ENCODE data around the gene RPP30. TPM values are rescaled to one million over a fixed set of nuclear protein-coding genes. Genes with fewer than 3 reads are reported as not detected.
A peak's percentile ranks its signal among the peaks of the same experiment; 100 is the strongest.

RPP30 gene
- total RNA-seq (2014; rRNA removed; shearing (Covaris generic)) (31.3 and 31.5 TPM in 2 replicates), polyA plus RNA-seq (2016; fragmentation: Nextera tagmentation; extraction: Ambion mirVana) (51.1 and 54.6 TPM in 2 replicates)

GRCh38 chr10:90871766-90872647, at the start of gene RPP30:
RPP30 (plus strand) TSS chr10:90871974; CDS start chr10:90871987, 13 bp downstream.
- Histone ChIP-seq H2AFZ (peak within 1 kb of the TSS; percentile 98), H3F3A (ENCODE audit: insufficient read depth) (0 out of 2 replicates have a peak, but pooled peaks cover 6% of the 10 kb centered on the region), H3K27me3 (replicated peaks; ENCODE audit: insufficient read depth) (no peaks in the 10 kb centered on the region), H3K79me2 (ENCODE audit: insufficient read depth) (peaks cover 33% of the 10 kb centered on the region), H3K4me3 (peak within 1 kb of the TSS; percentile 91), H3K36me3 (ENCODE audit: low read depth) (peaks cover 11% of the 10 kb centered on the region; the same call in 1 of the 2 replicates), H3K9me2 (ENCODE audit: insufficient read depth) (no peaks in the 10 kb centered on the region), H3K9ac (peak within 1 kb of the TSS; percentile 83), H3K4me2 (ENCODE audit: unreplicated experiment) (peak within 1 kb of the TSS; percentile 99), H3K4me1 (ENCODE audit: insufficient read depth) (peaks cover 12% of the 10 kb centered on the region), H3K9me3 (ENCODE audit: low read depth) (no peaks in the 10 kb centered on the region), H4K20me1 (ENCODE audit: insufficient read depth) (no peaks in the 10 kb centered on the region; the same call in 1 of the 2 replicates), H3K27ac (peak within 1 kb of the TSS; percentile 54)
- DNase-seq: peak; percentile 93
- WGBS, 2 experiments (ENCODE audit: low coverage in 1 of 2, low lambda C conversion rate in 2 of 2, missing lambda C conversion rate in 2 of 2): 0 to 2% methylated on average over 28 to 43 of the region's 43 CpGs
- in situ Hi-C loops (cut with MboI): no loop called here
- TF ChIP-seq EZH2 (IDR thresholded peaks at IDR 0.05; ENCODE audit: insufficient read depth, poor library complexity, severe bottlenecking) (no peak), EZH2phosphoT487 (IDR thresholded peaks at IDR 0.05; ENCODE audit: insufficient read depth, low read depth) (no peak)

- H3K9me2 ChIP-seq (ENCODE audit: insufficient read depth): no peaks in the 10 kb centered on the region
- WGBS, 2 experiments (ENCODE audit: low coverage in 1 of 2, low lambda C conversion rate in 2 of 2, missing lambda C conversion rate in 2 of 2): 23 to 40% methylated on average over 1 of the region's 1 CpG
- in situ Hi-C loops (cut with MboI): no loop called here
Measured at GRCh38 chr10:90822508-90822907, 49.3 kb upstream of the RPP30 start.

DNA sequence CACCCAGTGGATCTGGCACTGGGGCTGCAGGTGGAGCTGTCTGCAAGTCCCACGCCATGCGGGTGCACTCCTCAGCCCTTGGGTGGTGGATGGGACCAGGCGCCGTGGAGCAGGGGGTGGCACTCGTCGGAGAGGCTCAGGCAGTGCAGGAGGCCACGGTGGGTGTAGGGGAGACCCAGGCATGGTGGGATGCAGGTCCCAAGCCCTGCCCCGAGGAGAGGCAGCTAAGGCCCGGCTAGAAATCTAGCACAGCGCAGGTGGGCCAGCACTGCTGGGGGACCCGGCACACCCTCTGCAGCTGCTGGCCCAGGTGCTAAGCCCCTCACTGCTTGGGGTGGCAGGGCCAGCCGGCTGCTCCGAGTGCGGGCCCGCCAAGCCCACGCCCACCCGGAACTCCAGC, 39.7 kb upstream of the RPP30 start:
- Histone ChIP-seq H4K20me1 (ENCODE audit: insufficient read depth) (no peaks in the 10 kb centered on the region), H3K4me3 (no peak overlapping the region), H3K9me3 (ENCODE audit: low read depth) (no peaks in the 10 kb centered on the region), H3F3A (ENCODE audit: insufficient read depth) (no peaks in the 10 kb centered on the region), H3K9me2 (ENCODE audit: insufficient read depth) (no peaks in the 10 kb centered on the region; the same call in 1 of the 2 replicates), H2AFZ (no peak overlapping the region), H3K4me1 (ENCODE audit: insufficient read depth) (no peaks in the 10 kb centered on the region), H3K27ac (no peak overlapping the region), H3K4me2 (ENCODE audit: unreplicated experiment) (no peak overlapping the region), H3K36me3 (ENCODE audit: low read depth) (no peaks in the 10 kb centered on the region), H3K9ac (no peak overlapping the region), H3K27me3 (replicated peaks; ENCODE audit: insufficient read depth) (no peaks in the 10 kb centered on the region), H3K79me2 (ENCODE audit: insufficient read depth) (no peaks in the 10 kb centered on the region)
- DNase-seq: no peak
- TF ChIP-seq EZH2 (IDR thresholded peaks at IDR 0.05; ENCODE audit: insufficient read depth, poor library complexity, severe bottlenecking) (no peak), EZH2phosphoT487 (IDR thresholded peaks at IDR 0.05; ENCODE audit: insufficient read depth, low read depth) (no peak)
- in situ Hi-C loops (cut with MboI): no loop called here
- 71 to 83% methylated on average over 14 to 17 of the region's 17 CpGs for WGBS, 2 experiments (ENCODE audit: low coverage in 1 of 2, low lambda C conversion rate in 2 of 2, missing lambda C conversion rate in 2 of 2)

More at GRCh38 chr10:90822508-90822907, 49.3 kb upstream of the RPP30 start:
- Histone ChIP-seq H3K27me3 (replicated peaks; ENCODE audit: insufficient read depth) (no peaks in the 10 kb centered on the region), H3K4me1 (ENCODE audit: insufficient read depth) (no peaks in the 10 kb centered on the region), H4K20me1 (ENCODE audit: insufficient read depth) (no peaks in the 10 kb centered on the region), H3K4me2 (ENCODE audit: unreplicated experiment) (no peak overlapping the region), H3K79me2 (ENCODE audit: insufficient read depth) (no peaks in the 10 kb centered on the region), H3K27ac (no peak overlapping the region), H3K36me3 (ENCODE audit: low read depth) (no peaks in the 10 kb centered on the region), H3K9me3 (ENCODE audit: low read depth) (no peaks in the 10 kb centered on the region), H3F3A (ENCODE audit: insufficient read depth) (no peaks in the 10 kb centered on the region), H3K4me3 (no peak overlapping the region), H2AFZ (no peak overlapping the region), H3K9ac (no peak overlapping the region)
- DNase-seq: no peak
- no peak for TF ChIP-seq EZH2 (IDR thresholded peaks at IDR 0.05; ENCODE audit: insufficient read depth, poor library complexity, severe bottlenecking)
- TF ChIP-seq EZH2phosphoT487 (IDR thresholded peaks at IDR 0.05; ENCODE audit: insufficient read depth, low read depth): no peak

DNA sequence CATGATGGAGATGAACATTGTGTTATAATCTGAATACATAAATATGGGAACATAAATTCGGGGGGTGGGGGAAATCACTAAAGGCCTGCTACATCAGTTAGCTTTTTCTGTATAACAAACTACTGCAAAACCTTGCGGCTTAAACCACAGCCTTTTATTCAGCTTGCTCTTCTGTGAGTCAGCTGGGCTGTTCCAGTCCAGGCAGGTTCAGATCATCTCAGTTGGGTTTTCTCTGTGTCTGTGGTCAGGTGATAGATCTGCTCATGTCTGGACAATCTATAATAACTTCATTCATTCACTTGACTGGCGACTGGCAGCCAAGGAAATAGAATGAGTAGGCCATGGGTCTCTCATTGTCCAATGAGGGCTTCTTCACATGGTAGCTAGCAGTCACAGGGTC, 37.4 kb upstream of the RPP30 start:
- no peak overlapping the region for H2AFZ ChIP-seq
- DNase-seq: no peak
- 52 to 64% methylated on average over 3 of the region's 3 CpGs for WGBS, 2 experiments (ENCODE audit: low coverage in 1 of 2, low lambda C conversion rate in 2 of 2, missing lambda C conversion rate in 2 of 2)

More for the DNA sequence above, 37.4 kb upstream of the RPP30 start:
- in situ Hi-C loops (cut with MboI): no loop called here
- H3K27me3 ChIP-seq (replicated peaks; ENCODE audit: insufficient read depth): no peaks in the 10 kb centered on the region
- no peaks in the 10 kb centered on the region; the same call in none of the 2 replicates for H3K9me2 ChIP-seq (ENCODE audit: insufficient read depth)
- no peaks in the 10 kb centered on the region for H3K79me2 ChIP-seq (ENCODE audit: insufficient read depth)
- H4K20me1 ChIP-seq (ENCODE audit: insufficient read depth): no peaks in the 10 kb centered on the region
- H3K36me3 ChIP-seq (ENCODE audit: low read depth): no peaks in the 10 kb centered on the region
- no peaks in the 10 kb centered on the region for H3F3A ChIP-seq (ENCODE audit: insufficient read depth)
- H3K9ac ChIP-seq: no peak overlapping the region
- TF ChIP-seq EZH2phosphoT487 (IDR thresholded peaks at IDR 0.05; ENCODE audit: insufficient read depth, low read depth): no peak
- TF ChIP-seq EZH2 (IDR thresholded peaks at IDR 0.05; ENCODE audit: insufficient read depth, poor library complexity, severe bottlenecking): no peak
- H3K27ac ChIP-seq: no peak overlapping the region
- no peaks in the 10 kb centered on the region for H3K4me1 ChIP-seq (ENCODE audit: insufficient read depth)
- H3K4me2 ChIP-seq (ENCODE audit: unreplicated experiment): no peak overlapping the region
- no peaks in the 10 kb centered on the region for H3K9me3 ChIP-seq (ENCODE audit: low read depth)
- H3K4me3 ChIP-seq: no peak overlapping the region

All from GM23248 (cell line).